Fibroblast of gingiva (primary cell): ENCODE measurements around the gene MGAT5.

Experiments used
- DNase-seq: peaks from one replicate; pipeline ENCODE4 v3.0.0-alpha.2; 2011; ENCODE audit warnings: low read depth

The MGAT5 gene

DNA sequence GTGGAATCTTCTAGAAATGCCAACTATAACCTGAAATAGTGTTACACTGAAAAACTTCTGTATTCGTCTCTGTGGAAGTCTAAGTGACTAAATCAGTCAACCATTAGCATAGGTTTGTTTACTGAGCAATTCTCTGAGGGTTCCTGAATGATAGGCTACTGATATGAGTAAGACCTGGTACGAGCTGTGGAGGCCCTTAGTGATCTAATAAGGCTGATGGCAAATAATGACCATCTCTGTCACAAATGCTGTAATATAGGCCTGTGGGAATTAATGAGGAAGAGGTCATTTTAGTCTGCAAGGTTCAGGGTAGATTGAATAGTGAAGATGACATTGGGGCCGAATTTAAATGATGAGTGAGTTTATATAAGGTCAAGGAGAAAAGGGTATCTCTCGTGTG lies 82.5 kb downstream of the MGAT5 start:
- DNase-seq = no peak

DNA sequence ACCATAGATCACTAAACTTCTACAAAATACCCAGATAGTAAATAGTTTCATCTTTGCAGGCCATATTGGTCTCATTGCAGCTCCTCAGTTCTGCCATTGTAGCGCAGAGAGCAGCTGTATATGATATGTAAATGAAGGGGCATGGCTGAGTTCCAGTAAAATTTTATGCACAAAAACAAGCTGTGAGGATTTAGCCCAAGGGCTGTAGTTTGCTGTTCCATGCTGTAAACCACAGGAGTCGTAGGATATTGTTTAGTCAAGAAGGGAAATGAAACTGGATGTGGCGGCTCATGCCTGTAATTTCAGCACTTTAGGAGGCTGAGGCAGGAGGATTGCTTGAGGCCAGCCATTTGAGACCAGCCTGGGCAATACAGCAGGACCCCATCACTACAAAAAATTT lies 83.0 kb downstream of the MGAT5 start:
- no peak for DNase-seq

DNA sequence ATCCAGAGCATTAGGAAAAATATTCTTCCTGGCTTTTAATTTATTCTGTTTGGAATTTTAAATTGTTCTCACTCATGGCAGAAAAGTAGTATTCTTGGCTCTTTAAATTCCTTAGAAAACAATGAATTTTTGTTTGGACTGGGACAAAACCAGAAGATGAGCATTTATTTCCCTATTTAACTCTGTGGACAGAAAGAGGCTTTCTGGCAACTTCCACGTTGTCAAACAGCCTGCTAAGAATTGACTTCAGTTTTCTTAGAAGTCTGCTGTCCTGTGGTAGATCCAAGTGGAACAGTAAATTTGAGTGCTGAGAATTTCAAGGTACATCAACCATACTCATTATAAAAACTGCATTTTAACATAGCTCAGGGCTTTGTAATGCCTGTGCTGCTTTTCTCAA lies 83.8 kb downstream of the MGAT5 start:
- no peak for DNase-seq

DNA sequence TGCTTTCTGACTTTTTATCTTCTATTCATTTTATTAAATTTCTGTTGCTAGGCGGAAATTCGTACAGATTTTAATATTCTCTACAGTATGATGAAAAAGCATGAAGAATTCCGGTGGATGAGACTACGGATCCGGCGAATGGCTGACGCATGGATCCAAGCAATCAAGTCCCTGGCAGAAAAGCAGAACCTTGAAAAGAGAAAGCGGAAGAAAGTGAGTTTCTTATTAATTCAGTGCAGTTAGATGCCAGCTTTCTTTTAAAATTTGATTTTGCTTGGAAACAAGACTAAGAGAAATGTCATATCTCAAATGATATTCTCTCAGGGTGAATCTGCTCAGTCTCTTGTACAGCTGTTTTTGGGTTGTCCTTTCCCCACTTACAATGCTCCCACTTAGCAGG lies 84.3 kb downstream of the MGAT5 start:
- DNase-seq = no peak

DNA sequence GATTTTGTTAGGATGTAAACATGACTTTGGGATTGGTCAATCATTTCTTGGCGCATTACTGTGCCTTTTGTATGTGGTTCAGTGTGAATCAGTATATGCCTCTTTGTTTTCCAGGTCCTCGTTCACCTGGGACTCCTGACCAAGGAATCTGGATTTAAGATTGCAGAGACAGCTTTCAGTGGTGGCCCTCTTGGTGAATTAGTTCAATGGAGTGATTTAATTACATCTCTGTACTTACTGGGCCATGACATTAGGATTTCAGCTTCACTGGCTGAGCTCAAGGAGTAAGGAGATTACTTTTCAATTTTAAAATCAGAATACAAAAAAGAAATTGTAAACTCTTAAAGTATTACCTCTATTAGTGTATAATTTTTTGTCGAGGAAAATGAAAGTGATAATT lies 87.6 kb downstream of the MGAT5 start:
- DNase-seq = no peak

DNA sequence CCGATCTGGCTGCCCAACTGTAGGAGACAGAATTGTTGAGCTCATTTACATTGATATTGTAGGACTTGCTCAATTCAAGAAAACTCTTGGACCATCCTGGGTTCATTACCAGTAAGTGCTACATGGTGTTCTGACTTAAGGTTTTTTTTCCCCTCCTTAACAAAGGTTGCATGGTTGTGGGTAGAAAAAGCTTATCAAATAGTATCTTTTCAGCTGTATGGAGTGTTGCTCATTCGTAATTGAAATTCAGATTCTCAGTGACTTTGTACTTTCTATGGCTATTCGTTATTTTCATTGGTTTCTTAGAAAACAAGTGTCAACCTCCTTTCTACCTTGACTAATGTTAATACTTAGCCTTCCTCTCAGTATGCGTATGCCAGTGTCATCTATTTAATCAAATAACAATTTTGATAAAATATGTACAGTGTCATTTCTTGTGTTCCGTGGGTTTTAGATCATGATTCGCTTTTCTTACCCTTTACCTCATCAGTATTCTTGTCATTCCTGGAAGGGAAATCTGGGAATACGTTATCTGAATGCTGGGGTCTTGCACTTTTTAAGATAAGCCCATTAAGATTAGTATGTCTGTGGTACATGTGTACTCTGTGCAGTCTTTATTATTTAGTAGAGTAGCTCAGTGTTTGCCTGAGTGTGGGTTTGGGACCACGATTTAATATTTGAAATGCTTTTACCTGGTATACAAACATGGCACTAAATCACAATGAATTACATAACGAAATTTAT lies 91.3 kb downstream of the MGAT5 start:
- DNase-seq = no peak

DNA sequence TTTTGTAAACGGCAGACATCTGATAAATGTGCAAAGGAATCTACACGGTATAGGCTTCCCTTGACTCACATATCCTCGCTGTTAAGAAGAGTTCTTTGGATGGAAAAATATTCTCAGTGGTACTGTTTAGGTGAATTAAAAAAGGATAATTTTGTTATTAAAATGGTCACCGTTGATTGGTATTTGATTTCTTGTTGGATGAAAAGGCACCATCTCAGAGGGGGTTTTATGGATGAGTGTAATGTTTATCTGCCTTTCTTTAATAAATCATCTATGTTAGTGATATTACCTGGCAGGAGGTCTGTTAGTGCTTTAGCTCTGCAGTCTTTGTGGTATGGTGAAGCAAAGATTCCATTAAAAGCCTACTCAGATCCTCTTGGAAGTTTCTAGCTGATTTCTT lies 92.3 kb downstream of the MGAT5 start:
- no peak for DNase-seq

DNA sequence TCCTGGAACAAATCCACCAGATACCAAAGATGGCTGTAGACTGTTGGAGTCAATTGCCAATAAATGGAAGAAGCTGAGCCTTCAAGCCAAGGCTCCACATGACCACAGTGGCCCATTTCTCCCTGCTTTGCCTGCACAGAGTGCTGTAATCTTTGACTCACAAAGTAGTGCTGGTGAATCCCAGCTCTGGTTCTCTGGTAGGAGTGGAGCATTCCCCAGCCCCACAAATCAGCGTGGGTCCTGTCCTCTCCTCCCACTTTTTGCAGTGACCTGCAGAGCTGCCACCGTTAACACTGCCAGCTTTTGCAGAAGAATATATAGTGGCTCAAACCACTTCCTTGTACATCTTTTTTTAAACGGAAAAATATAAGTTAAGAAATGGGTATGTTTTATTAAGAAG lies 93.9 kb downstream of the MGAT5 start:
- DNase-seq = no peak

DNA sequence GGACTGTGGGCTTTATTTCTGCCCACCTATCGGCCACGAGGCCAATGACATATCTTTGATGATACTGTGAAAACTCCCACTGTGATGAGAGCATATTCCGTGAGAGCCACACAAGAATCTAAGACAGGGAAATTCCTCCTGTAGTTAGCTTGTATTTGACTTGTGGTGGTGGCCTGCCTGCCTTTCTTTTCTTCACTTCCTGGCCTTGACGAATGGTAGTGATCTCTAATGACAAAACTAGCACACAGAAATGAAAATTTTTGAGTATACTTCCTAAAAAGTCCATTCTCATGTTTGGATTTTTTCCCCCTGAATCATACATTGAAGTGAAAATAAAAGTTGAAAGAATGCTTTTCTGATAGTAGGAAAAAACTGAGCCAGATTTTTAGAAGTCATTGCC lies 94.4 kb downstream of the MGAT5 start:
- DNase-seq = no peak

DNA sequence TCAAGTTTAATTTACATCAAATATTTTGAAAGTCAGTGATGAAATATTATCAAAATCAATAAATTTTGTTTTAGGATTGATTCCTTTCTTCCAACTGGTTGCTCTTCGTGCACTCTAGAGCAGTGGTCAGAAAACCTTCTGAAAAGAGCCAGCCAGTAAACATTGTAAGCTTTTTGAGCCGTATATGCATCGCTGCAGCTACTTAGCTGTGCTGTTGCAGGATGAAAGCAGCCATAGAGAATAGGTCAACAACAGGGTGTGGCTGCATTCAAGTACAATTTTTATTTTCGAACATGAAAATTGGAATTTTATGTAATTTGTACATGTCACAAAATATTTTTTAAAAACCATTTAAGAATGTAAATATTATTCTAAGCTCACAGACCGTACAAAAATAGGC lies 94.9 kb downstream of the MGAT5 start:
- no peak for DNase-seq

DNA sequence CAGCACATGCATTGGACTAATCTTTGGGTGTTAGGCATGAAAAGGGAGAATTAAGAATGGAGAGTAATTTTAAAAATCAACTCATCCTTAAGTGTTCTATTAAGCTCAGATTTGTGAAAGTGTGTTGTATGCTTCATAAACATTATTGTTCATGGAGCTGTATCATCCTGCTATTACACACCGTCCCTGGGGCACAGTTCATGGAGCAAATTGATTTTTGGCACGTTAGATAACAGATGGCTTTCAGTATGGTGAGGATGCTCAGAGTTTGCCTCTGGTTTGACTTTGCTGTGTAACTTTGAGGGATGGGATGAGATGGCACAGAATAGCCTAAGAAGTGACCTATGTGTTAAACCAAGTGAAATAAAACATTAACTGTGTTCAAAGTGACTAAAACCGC lies 97.1 kb downstream of the MGAT5 start:
- no peak for DNase-seq

DNA sequence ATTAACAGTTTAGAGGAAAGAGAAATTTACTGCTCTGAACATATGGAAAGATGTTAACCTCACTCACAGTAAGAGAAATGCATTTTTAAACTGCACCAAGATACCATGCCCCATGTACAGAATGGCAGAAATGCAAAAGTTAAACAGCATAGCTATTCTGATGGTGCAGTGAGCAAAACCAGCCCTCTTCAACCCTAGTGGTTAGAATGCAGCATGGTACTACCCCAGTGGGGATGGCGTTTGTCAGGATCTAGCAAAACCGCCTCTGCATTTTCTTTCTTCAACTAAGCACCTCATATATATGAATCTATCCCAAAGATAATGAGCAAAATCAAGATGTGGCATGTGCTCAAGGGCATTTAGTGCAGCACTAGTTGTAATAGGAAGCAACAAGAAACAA lies 98.0 kb downstream of the MGAT5 start:
- no peak for DNase-seq

DNA sequence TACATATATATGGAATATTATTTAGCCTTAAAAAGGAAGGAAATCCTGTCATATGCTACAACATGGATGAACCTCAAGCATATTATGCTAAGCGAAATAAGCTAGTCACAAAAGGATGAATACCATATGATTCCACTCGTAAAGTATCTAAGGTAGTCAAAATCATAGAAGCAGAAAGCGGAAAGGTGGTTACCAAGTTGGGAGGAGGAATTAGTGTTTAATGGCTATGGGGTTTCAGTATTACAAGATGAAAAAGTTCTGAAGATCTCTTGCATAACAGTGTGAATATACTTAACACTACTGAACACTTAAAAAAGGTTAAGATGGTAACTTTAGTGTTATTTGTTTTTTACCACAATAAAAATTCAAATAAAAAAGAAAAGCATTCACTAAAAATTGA lies 99.0 kb downstream of the MGAT5 start:
- DNase-seq = no peak

DNA sequence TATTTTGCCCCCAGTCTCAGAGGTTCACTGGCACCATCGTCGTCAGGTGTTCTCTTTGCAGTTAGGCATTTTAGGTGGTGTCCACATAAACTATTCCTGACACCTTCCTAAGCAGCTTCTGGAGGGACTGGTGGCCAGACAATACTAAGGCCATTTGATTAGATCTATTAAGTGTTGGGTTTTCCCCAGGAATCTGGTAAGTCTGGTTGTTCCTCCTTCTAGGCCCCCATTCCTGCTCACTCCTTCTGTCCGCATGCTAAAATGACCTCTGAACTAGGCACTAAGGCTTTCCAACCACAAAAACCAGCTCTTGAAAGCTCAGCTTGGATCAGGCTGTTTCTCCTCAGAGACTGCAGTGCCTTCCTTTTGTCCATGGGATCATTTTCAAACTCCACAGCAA lies 100.7 kb downstream of the MGAT5 start:
- no peak for DNase-seq

DNA sequence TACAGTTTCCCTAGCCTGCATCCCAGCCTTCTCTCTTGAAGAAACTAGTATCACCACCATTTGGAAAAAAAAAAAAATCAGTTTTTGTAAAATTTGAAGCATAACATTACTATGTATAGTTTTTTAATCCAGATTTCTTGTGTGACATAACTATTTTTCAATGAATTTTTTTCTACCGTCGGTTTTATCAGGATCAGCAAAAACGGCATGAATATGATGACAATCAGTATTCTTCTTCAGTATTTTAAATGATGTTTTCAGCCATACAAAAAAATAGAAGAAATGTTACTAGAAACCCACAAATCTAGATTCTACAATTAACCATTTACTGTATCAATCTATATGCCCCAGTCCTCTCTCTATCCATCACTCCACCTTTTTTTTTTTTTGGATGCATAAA lies 103.9 kb downstream of the MGAT5 start:
- no peak for DNase-seq

DNA sequence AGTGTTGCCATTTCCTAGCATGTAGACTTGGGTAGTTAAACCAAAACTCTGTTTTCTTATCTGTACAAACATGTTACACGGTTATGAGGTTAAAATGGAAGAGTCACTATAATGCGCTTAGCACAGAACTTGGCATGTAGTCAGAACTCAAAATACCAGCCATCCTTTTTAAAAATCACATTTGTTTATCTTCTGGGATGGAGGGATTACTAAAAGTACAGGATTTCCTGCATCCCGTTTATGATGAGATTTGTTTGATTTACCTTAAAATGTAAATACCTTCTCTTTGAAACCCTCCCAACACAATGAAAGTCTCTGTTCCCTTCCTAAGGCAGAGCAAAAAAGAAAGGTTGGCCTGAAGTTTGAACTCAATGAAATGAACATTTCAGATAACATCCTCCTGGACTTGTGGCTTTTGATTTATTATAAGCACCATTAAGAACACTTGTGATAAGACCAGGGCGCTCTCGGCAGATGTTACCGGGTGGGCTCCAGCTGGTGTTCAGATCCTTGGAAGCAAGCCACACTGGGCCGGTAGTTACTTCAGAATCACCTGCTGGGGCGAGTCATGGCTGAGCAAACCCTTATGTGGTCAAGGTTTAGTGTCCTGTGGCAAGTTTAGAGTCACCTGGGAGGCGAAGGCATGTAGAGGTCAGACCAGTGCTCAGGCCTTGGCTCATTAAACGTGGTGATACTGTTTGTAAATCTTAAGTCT lies 105.7 kb downstream of the MGAT5 start:
- DNase-seq = no peak

DNA sequence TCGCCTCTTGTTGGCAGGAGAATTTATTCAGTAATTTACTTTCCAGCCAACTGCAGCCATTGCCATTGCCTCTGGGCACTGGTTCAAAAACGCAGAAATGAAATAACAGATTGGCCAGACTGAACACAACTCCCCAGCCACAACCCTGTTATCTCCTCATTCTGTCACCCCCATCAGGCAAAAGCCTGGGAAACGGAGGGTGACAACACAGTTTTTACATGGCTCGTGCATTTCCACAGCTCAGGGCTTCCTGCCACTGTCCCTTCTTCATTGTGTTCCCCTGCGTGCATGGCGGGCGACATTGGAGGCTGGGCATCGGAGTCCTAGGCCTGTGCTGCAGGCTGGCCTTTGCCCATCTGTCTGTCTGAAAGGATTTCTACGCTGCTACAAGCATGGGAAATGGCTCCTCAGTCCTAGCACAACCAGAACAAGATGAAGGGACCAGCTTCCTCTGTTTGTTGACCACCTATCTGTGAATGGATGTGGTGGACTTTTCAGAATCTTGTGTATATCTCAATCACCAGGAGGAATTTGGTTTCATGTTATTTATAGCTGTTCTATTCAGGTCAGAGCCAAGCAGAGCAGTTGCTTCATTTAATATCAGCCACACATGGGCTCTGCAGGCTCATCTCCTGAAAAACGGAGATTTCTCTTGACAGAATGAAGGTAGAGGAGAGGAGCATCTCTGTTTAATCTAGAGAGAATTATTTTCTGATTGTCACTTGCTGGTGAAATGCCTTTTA lies 107.0 kb downstream of the MGAT5 start:
- no peak for DNase-seq

DNA sequence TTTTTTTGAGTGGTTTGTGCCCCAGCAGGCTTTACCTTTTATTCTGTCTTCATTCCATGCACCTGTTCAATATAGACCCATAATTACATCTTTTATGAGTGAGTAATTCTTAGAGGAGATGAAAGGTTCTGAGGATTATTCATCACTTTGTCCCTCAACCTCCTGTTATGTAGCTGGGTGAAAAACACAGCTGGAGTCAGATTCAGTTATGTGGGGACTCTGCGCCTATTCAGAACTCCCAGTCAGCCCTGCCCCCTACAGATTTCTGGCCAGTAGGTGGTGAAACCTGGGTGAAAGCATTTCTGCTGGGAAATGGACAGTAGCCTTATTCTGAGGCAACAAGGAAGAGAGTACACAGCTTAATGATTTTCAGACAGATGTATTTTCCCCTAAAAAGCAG lies 107.8 kb downstream of the MGAT5 start:
- DNase-seq = no peak

DNA sequence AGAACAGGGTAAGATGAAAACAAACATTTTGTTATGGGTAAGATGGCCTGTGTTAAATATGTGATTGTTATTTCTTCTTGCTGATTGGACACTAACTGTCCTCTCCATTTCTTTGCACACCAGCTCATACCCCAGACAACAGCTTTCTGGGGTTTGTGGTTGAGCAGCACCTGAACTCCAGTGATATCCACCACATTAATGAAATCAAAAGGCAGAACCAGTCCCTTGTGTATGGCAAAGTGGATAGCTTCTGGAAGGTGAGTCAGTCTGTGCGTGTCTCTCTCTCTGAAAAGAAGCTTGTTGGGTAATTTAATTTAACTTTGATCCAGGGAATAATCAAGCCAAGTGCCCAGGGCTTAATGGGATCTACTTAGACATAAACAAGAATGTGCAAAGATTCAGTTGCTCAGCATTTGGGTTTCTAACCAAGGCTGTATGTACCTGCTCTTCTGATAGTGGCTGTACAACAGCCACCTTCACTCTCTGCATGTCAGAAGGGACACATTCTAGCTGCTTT lies 108.3 kb downstream of the MGAT5 start:
- no peak for DNase-seq

DNA sequence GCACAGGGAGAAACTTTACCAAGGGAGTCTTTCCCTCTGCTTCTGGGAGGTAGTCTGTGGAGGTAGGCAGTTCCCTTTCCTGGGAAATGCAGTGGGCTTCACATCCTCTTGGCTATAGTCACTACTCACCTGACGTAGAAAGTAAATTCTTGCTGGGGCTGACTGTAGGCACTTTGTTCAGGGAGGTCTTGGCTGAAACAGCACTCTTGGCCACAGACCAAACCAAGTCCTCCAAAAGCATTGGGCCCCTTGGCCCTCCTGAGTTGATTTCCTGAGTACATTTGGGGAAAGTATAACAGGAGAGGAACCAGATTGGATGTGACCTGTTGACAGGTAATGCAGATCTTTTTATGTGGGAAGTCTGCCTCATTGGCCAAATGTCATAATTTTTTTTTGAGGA lies 108.9 kb downstream of the MGAT5 start:
- no peak for DNase-seq

DNA sequence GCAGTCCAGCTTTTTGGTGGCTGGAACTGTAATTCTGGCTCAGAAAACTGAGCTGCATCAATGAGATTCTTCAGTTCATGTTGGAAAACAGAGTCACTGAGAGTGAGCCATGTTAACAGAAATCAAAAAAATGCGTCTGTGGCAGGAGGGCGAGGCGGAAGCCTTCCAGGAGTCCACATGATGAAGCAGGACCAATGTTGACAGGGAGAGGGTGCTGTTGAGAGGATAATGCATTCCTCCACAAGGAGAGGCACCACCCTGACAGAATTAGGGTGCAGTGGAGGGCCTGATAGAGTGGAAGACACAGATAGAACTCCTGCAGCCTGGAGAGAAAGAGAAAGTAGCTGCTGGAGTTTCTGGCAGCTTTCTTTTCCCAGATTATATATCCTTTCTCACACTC lies 111.5 kb downstream of the MGAT5 start:
- no peak for DNase-seq

DNA sequence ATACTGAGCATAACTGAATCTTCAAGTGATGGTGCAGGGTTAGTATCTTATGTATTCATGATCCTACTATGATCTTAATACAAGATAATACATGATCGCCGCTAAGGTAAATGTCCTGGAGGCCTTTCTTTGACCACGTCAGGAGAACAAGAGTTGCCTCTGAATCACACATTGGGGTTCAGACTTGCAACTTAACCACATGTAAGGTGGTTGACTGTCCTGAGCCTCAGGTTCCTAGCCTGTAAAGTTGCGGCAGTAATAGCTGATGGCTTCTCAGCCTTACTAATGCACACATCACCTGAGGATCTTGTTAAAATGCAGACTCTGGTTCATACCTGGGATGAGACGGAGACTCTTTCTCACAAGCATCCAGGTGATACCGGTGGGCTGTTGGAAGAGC lies 112.5 kb downstream of the MGAT5 start:
- DNase-seq = no peak

DNA sequence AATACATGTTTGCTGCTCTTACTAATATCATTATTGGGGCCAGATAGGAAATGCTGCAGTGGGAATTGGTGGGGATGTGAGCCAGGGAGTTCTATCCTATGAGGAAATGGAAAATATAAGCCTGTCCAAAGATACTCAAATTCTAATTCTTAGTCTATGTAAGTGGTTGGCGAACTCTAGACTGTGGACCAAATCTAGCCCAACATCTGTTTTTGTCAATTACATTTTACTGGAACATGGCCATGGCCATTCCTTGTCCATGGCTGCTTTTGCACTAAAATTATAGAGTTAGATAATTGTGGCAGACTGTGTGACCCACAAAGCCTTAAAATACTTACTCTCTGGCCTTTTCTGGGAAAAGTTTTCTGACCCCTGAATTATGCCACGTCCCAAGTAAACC lies 113.3 kb downstream of the MGAT5 start:
- peak; percentile 62 for DNase-seq
